DLD1 (cell line): ENCODE data around the gene ZNF503.

Source experiments
- in situ Hi-C: cut with HindIII; loops from 2 replicates; pipeline ENCODE4 v1.10.0; 2017; ENCODE audit warnings: low sequenced_read_pairs

The ZNF503 gene

DNA sequence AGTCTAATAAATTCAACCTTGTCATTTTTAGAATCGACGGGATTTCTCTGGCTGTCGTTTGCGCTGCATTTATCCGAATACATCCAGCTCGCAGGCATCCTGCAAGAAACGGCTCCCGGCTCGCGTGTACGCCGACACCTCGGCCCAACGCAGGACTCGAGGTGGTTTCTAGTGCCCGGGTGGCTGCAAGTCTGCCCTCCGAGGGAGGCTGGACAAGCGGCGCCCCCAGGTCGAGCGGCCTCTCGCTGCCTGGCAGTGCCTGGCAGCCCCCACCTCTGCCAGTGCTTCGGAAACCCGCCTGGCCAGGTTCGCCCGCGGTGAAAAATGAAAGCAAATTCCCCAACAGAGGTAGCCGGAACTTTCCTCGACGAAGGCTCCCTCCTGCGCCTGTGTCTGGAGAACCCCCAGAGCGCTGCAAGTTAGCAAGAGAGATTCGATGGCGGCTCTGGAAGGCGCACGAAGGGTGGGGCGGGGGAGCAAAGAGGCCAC, 5.7 kb upstream of the ZNF503 start:
- in situ Hi-C loops = no loop called here

DNA sequence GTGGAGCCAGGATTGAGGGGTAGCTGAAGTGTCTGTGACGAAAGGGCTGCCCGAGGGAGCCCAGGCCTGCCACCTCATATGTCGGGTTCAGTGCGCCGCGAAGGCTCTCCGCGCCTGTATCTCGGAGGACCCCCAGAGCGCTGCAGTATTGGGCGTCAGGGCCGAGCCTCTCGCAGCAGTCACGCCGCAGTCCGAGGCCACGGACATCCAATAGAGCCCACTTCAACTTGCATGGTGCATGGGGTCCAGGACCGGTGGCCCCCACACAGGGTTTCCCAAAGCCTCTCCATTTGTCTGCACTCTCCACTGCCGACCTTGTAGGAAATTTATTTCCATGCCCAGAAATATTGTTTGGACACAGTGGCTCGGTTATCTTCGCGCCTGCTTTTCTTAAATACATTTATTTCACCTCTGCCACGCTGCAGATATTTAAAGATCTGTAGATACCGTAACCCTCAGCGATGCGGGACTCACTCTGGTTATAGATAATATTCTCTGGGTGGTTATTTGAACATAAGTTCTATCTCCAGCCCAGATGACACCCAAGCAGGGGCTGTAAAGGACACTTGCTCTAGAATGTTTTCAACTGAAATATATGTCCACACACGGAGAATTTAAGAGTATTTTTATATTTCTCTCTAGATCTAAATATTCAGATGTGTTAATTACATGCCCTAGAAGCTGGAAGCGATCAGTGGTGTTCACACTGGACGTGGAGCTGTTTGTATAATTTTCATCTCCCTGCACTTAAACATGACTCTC, 5.1 kb upstream of the ZNF503 start:
- in situ Hi-C loops = no loop called here

DNA sequence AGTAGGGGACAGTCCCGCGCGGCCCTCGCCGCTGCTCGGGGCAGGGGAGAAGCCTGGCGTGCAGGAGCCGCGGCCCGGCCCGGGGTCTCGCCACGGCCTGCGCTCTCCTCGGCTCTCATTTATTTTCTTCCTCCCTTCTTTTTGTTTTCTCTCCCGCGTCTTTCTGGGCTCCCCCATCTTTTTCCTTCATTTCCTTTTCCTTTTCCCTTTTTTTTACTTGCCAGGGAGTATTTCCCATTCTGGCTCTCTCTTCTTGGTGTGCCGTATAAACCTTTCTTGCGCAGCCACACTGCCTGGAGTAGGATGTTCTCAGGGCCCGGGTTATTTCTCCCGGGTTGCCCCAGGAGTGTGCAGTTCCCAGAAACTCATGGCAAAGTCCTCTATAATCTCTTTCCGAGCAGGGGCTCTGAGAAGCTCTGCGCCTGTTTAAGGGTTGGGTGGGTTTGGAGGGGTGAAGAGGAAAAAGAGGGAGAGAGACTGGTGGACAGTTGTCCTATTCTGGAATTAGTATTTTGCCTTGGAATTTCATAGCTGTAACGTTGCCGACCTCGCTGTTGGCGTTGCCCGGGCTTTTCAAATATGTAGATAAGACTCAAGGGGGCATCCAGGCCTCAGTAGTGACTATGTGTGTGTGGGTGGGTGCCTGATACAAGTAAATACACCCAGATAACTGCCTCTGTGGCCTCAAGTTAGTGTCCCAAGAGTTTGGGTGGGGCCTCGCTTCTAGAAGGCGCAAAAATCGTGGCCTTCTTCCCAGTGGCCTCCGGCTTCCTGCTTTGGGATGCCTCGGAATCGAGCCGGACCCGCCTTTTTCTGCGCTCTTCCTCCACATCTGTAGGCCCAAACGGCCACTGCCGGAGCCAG, 4.3 kb upstream of the ZNF503 start:
- in situ Hi-C loops = no loop called here

DNA sequence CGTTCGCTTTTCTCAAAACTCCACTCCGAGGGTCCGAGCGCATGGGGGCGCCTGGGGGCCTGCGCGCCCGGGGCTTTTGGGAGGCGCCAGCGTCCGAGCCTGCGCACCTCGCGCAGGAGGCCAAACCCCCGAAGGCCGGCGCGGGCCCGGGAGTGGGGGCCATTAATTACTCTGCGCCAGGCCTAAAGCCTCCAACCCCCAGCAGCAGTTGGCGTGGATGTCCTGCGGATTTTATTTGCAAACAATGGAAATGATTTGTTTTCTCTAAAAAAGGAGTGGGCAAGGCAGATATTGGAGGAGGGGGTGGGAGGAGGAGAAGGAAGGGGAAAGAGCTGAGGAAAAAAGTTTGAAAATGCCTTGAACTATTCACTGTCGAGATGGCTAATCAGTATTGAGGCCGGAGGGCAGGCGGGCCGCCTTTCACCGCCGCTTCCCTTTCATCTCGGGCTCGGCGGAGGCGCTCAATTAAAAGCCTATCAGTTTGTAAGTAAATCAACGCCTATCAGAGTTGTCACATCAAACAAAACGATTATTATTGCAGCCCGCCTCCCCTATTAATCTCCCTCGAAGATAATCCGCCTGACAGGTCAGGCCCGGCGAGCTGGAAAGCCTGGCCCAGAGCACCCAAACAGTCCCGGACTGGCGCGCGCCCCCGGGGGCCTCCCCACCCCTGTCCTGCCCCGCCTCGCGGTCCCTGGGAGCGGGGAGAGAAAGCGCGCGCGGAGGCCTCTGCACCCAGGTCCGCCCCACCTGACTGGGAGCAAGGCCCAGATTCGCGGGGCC, 3.4 kb upstream of the ZNF503 start:
- in situ Hi-C loops = no loop called here

DNA sequence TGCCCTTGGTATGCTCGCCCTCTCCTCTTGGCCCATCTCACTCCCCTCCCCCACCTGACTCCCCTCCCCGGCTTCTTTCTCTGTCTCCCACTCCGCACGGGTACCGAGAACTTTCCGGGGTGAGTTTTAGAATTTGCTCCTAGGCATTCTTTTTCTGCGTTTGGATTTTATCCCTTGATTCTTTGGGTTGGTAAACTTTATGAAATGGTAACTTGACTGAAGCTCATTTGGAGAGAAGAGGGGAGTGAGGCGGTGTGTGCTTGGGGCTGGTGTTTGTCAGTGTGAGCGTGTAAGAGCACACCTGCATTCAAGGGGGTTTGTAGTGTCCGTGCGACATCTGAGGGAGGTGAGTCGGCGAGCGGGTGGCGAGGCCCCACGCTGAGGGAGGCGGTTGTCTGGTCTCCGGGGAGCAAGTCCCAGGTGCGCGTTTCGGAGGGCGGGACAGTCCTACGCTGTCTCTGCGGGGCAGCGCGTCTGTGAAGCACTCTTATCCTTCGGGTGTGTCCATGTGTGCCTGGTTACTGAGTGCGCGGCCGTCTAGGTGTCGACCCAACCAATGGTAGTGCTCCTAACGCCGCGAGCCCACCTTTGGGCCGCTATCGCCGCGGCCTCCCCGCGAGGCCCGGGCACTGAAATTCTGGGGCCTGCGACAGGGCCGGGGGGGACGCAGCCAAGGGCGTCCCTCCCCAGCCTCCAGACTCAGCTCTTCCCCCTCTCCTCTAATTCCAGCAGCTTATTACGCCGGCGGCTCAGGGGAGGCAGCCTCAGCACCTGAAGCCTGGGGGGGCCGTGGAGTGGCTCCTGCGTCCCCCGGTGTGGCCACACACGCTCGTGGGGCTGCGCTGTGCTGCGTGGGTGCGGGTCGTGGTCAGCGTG, 2.6 kb upstream of the ZNF503 start:
- in situ Hi-C loops = no loop called here

DNA sequence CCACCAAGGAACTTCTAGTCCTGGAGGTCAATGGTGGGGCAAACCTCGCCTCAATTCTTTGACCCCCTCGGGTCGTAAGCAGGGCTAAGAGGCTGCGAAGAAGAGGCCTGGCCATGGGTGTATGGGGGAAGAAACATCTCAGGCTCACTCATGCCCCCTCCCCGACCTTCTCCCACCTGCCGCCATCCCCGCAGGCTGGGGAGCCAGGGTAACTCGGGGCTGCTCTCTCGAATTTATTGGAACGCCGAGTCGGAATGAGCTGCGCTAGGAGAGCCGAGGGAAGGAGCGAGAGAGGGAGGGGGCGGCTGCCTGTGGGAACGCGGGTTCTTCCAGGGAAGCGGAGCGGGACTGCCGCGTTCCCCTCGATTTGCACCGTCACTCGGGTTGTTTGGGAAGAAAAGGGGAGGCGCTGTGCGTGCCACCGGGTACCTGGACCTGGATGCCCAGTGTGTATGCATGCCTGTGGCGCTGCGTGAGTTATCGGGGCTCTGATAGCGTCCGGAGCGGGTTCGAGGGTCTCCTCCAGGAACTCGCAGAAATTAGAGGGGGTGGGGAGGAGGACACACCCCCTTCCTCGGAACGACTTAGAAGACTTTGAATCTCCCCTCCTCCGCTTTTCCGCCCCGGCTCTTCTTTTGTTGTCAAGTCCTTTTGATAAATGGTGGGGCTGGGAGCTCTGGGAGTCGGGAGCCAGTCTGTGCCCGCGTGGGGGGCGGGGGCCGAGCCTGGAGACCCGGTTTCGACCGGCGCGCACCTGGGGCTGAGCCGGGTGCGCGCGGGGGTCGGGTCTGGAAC, 1.8 kb upstream of the ZNF503 start:
- in situ Hi-C loops = no loop called here

DNA sequence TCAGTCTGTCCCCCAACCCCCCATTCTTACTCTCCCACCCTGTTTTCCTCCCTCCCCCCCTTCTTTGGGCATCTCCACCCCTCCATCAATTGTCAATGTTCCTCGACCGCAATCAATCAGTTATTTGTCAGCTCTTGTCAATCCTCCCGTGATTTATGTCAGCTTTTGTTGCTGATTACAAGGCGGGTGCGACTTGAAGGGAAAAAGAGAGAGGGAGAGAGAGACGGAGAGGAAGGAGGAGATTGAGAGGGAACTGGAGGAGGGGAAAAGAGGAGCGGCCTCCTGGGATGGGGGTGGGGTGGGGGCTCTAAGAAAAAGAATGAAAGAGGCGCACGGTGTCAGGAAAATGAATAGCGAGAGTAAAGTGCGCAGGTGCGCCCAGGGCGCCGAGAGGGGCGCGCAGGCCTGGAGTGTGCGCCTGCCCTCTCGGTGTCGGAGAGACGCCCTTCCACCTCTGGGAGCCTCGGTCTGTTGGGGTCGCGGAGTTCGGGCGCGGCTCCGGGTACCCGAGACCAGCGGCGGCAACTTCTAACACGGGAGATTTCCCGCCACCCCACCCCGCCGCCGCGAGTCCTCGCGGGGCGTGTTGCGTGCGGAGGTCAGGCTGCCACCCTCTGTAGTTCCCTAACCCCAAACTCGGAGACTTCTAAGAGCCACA, 1.1 kb upstream of the ZNF503 start:
- in situ Hi-C loops = no loop called here

DNA sequence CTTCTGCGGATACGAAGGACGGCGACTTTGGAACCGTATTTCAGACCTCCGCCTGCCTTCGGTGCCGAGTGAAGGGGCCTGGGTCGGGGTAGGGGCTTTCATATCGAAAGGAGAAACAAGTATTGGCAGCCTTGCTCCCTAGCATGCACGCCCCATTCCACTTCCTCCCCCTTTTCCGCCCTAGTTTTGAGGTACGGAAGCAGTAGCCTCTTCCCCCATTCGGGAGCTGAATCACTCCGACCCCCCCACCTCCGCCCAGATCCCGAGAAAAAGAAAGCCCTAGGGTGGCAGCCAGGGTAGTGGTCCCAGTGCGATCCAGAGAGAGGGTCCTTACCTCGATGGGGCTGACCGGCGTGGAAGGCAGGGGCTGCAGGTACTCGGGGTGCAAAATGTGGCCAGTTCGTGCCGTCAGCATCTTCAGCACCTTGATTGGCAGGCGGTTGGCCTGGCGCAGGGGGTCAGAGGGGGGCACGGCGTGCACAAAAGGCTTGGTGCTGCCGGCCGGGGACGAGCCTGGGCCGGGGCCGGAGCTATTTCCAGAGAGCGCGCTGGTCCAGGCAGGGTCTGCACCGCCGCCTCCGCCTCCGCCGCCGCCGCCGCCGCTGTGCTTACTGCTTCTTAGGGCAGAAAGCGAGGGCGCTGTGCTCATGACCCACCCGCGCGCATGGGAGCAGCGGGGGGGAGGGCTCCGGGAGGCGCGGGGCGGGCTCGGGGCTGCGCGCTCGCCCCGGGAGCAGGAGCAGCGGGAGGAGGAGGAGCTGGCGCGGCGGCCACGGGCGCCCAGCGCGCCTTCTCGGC, 594 bp downstream of the ZNF503 start:
- in situ Hi-C loops = no loop called here

DNA sequence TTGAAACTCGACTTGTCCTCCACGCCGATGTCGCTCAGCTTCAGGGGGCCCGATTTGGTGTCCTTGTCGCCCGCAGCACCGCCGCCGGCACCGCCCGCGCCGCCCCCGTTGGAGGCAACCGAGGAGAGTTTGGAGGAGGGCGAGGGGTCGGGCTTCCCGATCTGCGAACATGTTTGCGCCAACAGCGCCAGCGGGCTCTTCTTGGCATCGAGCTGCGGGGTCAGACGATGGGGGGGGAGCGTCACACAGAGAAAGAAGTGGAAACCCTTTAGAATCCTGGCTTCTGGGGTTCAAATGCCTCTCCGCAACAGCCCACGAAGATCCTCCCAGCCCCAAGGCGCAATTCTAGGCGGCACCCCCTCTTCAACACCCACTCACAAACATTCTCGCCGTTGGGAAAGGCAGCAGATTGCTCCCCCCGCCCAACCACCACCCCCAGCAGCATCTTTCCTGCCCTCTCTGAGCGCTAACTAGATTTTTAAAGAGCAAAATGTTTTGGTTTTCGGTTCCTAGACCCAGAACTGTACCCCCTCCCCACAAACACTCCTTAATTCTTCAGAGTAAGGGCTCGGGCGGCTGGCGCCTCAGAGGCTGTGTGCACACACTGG, 1.3 kb downstream of the ZNF503 start:
- in situ Hi-C loops = no loop called here

DNA sequence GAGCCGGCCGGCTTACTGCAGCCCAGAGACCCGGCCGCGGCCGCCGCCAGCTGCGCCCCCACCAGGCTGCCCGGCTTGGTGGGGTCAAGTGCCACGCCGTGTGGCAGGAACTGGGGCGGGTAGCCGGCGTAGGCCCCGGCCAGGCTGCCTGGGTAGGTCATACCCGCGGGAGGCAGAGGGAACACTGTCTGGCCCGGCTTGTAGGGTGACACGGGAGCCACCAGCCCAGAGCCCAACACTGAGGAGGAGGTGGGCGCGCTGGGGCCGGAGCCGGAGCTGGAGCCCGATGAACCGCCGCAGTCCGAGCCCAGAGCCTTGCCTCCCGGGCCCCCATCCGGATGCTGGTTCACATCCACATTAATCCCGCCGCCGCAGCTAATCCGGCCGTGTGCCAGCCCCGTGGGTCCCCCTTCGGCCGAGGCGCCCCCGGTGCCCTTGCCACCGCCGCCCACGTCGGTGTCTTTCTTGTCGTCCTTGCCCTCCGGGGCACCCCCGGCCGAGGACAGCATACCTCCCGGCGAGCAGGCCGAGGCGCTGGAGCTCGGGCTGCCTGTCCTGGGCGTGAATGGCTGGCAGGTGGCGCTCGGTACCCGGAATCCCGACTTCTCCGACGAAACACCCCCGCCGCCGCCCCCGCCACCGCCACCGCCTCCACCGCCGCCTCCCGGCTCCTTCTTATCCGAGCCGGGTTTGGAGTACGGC, 2.0 kb downstream of the ZNF503 start:
- in situ Hi-C loops = no loop called here

DNA sequence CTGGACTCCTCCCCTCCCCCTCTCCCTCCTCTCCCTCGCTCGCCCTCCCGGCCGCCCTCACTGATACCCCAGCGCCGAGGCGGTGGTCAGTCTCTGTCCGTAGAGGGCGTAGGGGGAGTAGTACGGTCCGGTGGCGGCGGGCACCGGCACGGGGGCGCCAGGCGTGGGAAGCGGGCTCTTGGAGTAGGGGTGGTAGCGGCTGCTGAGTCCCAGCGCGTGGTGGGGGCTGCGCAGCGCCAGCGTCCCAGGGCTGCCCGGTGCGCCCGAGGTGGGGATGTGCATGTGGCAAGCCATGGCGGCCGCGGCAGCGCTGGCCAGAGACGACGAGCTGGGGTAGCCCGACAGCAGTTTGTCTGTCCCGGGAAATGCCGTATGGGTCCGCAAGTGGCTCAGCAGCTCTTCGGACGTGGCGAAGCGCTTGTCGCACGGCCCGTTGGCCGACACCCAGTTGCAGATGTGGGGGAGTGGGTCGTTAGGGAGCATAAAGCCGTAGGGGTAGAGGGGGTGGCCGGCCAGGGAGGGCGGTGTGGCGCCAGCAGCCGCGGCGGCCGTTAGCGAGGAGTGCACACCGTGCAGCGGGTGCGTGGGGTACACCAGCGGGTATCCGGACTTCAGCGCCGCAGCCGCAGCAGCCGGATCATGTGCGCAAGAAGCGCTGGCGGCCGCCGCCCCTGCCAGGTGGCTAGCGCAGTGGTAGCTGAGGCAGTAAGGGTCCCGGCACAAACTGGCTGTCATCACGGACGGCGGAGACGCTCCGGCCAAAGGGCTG, 2.7 kb downstream of the ZNF503 start:
- in situ Hi-C loops = no loop called here

DNA sequence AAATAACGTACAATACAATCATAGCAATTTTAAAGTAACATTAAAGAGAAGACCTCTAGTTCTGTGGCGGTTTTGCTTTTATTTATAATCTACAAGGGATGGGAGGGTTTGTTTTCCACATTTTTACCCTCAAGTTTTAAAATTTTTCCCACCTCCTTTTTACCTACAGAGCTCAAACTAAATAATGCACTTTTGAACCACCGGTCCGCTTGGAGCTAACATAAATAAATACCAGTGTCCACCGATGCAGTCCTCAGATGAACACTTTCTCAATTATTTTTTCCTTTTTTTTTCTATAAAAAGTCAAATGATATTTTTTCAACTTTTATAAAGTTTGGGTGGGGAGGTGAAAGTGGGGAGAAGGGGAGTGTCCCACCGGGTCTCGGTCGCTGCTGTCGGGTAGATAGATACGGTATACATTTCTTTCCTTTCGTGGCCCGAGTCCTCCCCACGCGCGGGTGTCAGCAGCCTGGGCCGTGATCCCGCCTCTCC, 3.3 kb downstream of the ZNF503 start:
- in situ Hi-C loops = no loop called here

DNA sequence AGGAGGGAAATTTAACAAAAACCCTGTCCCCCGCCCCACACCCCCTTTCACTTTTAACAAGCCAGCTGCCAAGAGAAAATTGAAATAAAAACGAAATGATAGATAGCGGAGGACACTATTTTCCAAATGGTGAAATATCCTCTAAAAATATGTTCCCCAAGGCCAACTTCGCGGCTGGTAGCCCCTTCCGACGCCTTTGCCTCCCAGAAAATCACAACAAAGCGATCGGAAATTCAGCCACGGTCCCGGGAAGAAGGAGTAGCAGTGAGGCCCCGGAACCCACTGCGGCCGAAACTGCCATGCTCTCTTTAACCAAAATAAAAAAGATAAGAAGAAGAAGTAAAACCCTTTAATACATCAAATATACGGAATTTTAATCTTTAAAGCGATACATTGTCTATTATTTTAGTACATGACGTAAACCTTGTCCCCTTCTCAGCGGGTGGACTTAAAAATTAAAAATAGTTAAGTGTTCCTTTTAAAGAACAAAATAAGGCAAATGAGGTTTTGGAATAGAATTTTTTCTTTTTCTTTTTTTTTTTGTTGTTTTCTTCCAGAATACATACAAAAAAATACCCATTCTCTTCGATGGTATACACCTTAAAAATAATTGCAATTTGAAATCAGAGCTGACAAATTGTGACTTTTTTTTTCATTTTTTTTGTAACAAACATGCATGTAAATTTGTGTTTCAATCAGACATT, 3.9 kb downstream of the ZNF503 start:
- in situ Hi-C loops = no loop called here

DNA sequence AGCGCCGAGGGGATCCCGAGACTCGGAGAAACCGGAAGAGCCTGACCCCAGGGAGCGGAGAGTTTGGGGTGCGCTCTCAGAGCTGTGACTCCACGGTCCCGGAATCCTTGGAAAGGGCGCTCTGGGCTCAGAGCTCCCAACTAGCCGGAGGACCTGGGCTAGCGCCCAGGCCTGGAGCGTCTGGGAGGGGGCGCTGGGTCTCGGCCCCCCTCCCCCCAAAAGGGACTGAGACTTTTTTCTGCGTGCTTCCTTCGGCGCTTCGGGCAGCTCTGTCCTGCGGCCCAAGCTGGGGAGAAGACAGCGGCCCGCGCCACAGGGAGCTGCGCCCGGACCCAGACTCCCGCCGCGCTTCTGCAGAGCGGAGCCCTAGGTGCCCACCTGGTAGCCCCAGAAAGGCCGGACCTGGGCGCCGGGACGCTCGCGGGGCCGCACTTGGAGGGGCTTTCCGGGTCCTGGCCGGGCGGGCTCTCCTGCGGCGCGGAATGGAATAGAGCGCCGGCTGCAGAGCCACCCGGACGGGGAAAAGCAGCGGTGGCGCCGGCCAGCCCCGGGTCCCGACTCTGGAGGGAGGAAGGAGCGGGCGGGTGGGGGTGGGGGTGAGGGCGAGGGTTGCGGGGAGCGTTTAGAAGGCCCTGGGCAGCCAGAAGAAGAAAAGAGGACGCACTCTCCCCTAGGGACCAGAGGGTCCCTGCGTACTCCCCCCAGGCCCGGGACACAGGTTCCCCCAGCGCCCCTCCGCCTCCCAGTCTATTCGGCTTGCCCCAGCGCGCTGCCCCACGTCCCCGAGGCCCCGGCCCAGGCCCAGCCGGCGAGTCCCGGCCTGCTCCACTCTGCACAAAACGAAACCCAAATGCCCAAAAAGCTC, 4.7 kb downstream of the ZNF503 start:
- in situ Hi-C loops = no loop called here
